ENCODE data around the gene FNBP1L.

- no peak for TF ChIP-seq EZH2 (IDR thresholded peaks at IDR 0.05; ENCODE audit: low read length)
- no peak for TF ChIP-seq CTCF (optimal IDR thresholded peaks at IDR 0.05 in 1 of 3, IDR thresholded peaks at IDR 0.05 in 1 of 3, conservative IDR thresholded peaks at IDR 0.05 in 1 of 3; ENCODE audit: extremely low read depth in 1 of 3, insufficient read depth in 2 of 3, low read length in 3 of 3)
Measured at GRCh38 chr1:93459126-93459525, 11.2 kb downstream of the FNBP1L start.
